H1 (cell line): ENCODE results near the gene P2RY11. TPM values are rescaled to one million over a fixed set of nuclear protein-coding genes. Genes with fewer than 3 reads are reported as not detected.

Experiments used
- CTCF ChIA-PET: fragments of 300-600 bp; sonication (Branson Sonifier 250); formaldehyde crosslinking; loops from one replicate; lab custom pipeline; 2021; ENCODE audit not compliant: partially characterized antibody; lab: Charles Lee
- POLR2A ChIA-PET: fragments of 300-600 bp; sonication (Branson Sonifier 250); formaldehyde crosslinking; loops from one replicate; lab custom pipeline; 2021; ENCODE audit warnings: inconsistent platforms; ENCODE audit not compliant: partially characterized antibody; lab: Charles Lee
- DNase-seq, 2 experiments: peaks; one replicate each; pipeline versions ENCODE4 v3.0.0 to v3.0.0-alpha.2; 2010 to 2022; ENCODE audit warnings: low spot score in 2 of 2, low read depth in 1 of 2, mixed read lengths in 1 of 2
- FAIRE-seq: peaks from 2 replicates; lab custom pipeline; 2011; peaks lifted over from hg19 to GRCh38; lab: Jason Lieb, UNC
- H2AFZ ChIP-seq: 2 replicates; pipeline ENCODE4 v1.8.1; 2012; ENCODE audit warnings: low read length, inconsistent platforms
- H2AK5ac ChIP-seq: 2 replicates; pipeline ENCODE4 v1.6.1; 2013; ENCODE audit warnings: low read depth, low read length
- H2BK120ac ChIP-seq: replicated peaks from 2 replicates; pipeline ENCODE3; 2013; ENCODE audit warnings: low read depth, low read length, inconsistent platforms
- H2BK12ac ChIP-seq: 2 replicates; pipeline ENCODE4 v1.6.1; 2013; ENCODE audit warnings: low read depth, low read length
- H2BK15ac ChIP-seq: 2 replicates; pipeline ENCODE4 v1.6.1; 2013; ENCODE audit warnings: low read length
- H2BK20ac ChIP-seq: 2 replicates; pipeline ENCODE4 v1.6.1; 2013; ENCODE audit warnings: low read length
- H2BK5ac ChIP-seq: 2 replicates; pipeline ENCODE4 v1.6.1; 2013; ENCODE audit warnings: low read depth, low read length
- H3K14ac ChIP-seq: 2 replicates; pipeline ENCODE4 v1.6.1; 2013; ENCODE audit warnings: inconsistent platforms; ENCODE audit not compliant: insufficient read length
- H3K18ac ChIP-seq: 2 replicates; pipeline ENCODE4 v1.6.1; 2013; ENCODE audit warnings: low read length; ENCODE audit errors: extremely low read depth
- H3K23ac ChIP-seq: 2 replicates; pipeline ENCODE4 v1.6.1; 2013; ENCODE audit warnings: inconsistent platforms; ENCODE audit not compliant: insufficient read length
- H3K23me2 ChIP-seq: 2 replicates; pipeline ENCODE4 v1.6.1; 2013; ENCODE audit warnings: low read depth, low read length
- H3K27ac ChIP-seq: 2 replicates; pipeline ENCODE4 v1.6.1; 2011; ENCODE audit warnings: low read depth, low read length, inconsistent platforms
- H3K27me3 ChIP-seq, 4 experiments: replicated peaks in 1 of 4; 1 replicate in 1 of 4; 2 replicates in 3 of 4; pipeline versions ENCODE4 v1.6.1 to v1.8.1; 2011 to 2013; ENCODE audit warnings: low read length in 3 of 4, mild to moderate bottlenecking in 3 of 4, inconsistent platforms in 2 of 4, mixed read lengths in 2 of 4, moderate library complexity in 1 of 4; ENCODE audit not compliant: control insufficient read depth in 3 of 4, insufficient read depth in 3 of 4; ENCODE audit errors: extremely low read depth in 1 of 4
- H3K36me3 ChIP-seq, 4 experiments: 2 replicates each; pipeline versions ENCODE4 v1.6.1 to v1.8.1; 2011 to 2013; ENCODE audit warnings: mild to moderate bottlenecking in 4 of 4, low read length in 3 of 4, moderate library complexity in 2 of 4, control low read depth in 1 of 4, inconsistent platforms in 1 of 4; ENCODE audit not compliant: insufficient read depth in 4 of 4, control insufficient read depth in 2 of 4
- H3K4ac ChIP-seq: replicated peaks from 2 replicates; pipeline ENCODE3; 2013; ENCODE audit warnings: low read length, low read depth, mixed read lengths, inconsistent platforms; ENCODE audit not compliant: insufficient read length
- H3K4me1 ChIP-seq, 4 experiments: replicated peaks in 1 of 4; 1 replicate in 1 of 4; 2 replicates in 3 of 4; pipeline versions ENCODE4 v1.6.1 to v1.8.1; 2011 to 2013; ENCODE audit warnings: low read length in 3 of 4, inconsistent platforms in 2 of 4, mixed read lengths in 1 of 4; ENCODE audit not compliant: insufficient read depth in 4 of 4, control insufficient read depth in 3 of 4
- H3K4me2 ChIP-seq, 2 experiments: 2 replicates each; pipeline versions ENCODE4 v1.6.1 to v1.8.1; 2011 to 2013; ENCODE audit warnings: low read depth in 2 of 2, low read length in 2 of 2, control low read depth in 1 of 2, inconsistent platforms in 1 of 2, mild to moderate bottlenecking in 1 of 2; ENCODE audit not compliant: insufficient read depth in 1 of 2
- H3K4me3 ChIP-seq, 4 experiments: fragments of 200-600, 300-600 bp in 1 of 4; sonication (generic), shearing (Covaris generic), sonication (Bioruptor Twin) in 1 of 4; 2 replicates each; pipeline versions ENCODE4 v1.5.1 to v1.8.1; 2011 to 2016; ENCODE audit warnings: low read length in 4 of 4, low read depth in 3 of 4, control low read depth in 2 of 4, inconsistent platforms in 2 of 4, mild to moderate bottlenecking in 2 of 4, mixed read lengths in 1 of 4, moderate library complexity in 1 of 4; ENCODE audit not compliant: insufficient read depth in 2 of 4; ENCODE audit errors: extremely low read depth in 1 of 4
- H3K56ac ChIP-seq: replicated peaks from 2 replicates; pipeline ENCODE3; 2013; ENCODE audit warnings: low read depth, mild to moderate bottlenecking, mixed read lengths, low read length, inconsistent platforms; ENCODE audit not compliant: insufficient read length
- H3K79me1 ChIP-seq: 2 replicates; pipeline ENCODE4 v1.6.1; 2013; ENCODE audit warnings: low read depth, low read length, control low read depth
- H3K79me2 ChIP-seq, 2 experiments: 2 replicates each; pipeline versions ENCODE4 v1.6.1 to v1.8.1; 2012 to 2013; ENCODE audit warnings: low read length in 2 of 2, mild to moderate bottlenecking in 2 of 2, inconsistent platforms in 1 of 2; ENCODE audit not compliant: insufficient read depth in 2 of 2, control insufficient read depth in 1 of 2
- H3K9ac ChIP-seq, 4 experiments: replicated peaks in 1 of 4; 1 replicate in 1 of 4; 2 replicates in 3 of 4; pipeline versions ENCODE4 v1.6.1 to v1.8.1; 2011 to 2013; ENCODE audit warnings: low read depth in 3 of 4, low read length in 3 of 4, control low read depth in 2 of 4, mild to moderate bottlenecking in 2 of 4, moderate library complexity in 2 of 4, inconsistent platforms in 1 of 4; ENCODE audit errors: extremely low read depth in 1 of 4
- H3K9me3 ChIP-seq, 2 experiments: 2 replicates each; pipeline versions ENCODE4 v1.6.1 to v1.8.1; 2012 to 2013; ENCODE audit warnings: mild to moderate bottlenecking in 2 of 2, moderate library complexity in 2 of 2, control low read depth in 1 of 2, inconsistent platforms in 1 of 2, low read depth in 1 of 2, low read length in 1 of 2, mixed read lengths in 1 of 2; ENCODE audit not compliant: insufficient read depth in 2 of 2
- H4K20me1 ChIP-seq, 2 experiments: replicated peaks in 1 of 2; 2 replicates each; pipeline versions ENCODE3 to v1.8.1; 2011 to 2013; ENCODE audit warnings: inconsistent platforms in 2 of 2, low read length in 2 of 2, mild to moderate bottlenecking in 1 of 2; ENCODE audit not compliant: insufficient read depth in 2 of 2, control insufficient read depth in 1 of 2
- H4K5ac ChIP-seq: 2 replicates; pipeline ENCODE4 v1.6.1; 2013; ENCODE audit warnings: low read length, low read depth, mixed read lengths, inconsistent platforms; ENCODE audit not compliant: insufficient read length
- H4K8ac ChIP-seq: 2 replicates; pipeline ENCODE4 v1.8.0; 2013; ENCODE audit warnings: mild to moderate bottlenecking, moderate library complexity, low read length, inconsistent platforms; ENCODE audit not compliant: insufficient read depth; ENCODE audit errors: extremely low read depth
- H4K91ac ChIP-seq: replicated peaks from 2 replicates; pipeline ENCODE3; 2013; ENCODE audit warnings: low read length, mixed read lengths, inconsistent platforms; ENCODE audit not compliant: insufficient read length
- HDAC6 ChIP-seq: IDR thresholded peaks from one replicate; pipeline ENCODE4 v1.7.1; 2012; ENCODE audit warnings: low read depth, mild to moderate bottlenecking, inconsistent platforms, low read length, moderate library complexity
- POLR2AphosphoS5 ChIP-seq: IDR thresholded peaks from 2 replicates; pipeline ENCODE4 v1.6.1; 2011; ENCODE audit warnings: low read depth, low read length
- WGBS, 2 experiments: shearing (Covaris generic) in 1 of 2; methylation state at CpG; one replicate each; pipeline versions ENCODE4 v1.1.6 to v1.1.7; 2013 to 2015; ENCODE audit warnings: low lambda C conversion rate in 2 of 2, mixed read lengths in 2 of 2, inconsistent platforms in 1 of 2, low coverage in 1 of 2, missing lambda C conversion rate in 1 of 2; ENCODE audit not compliant: insufficient replicate concordance in 2 of 2, insufficient coverage in 1 of 2, insufficient read length in 1 of 2; ENCODE audit errors: extremely low coverage in 1 of 2, missing lambda C conversion rate in 1 of 2; 5-methylcytosine and 5-hydroxymethylcytosine counted together
- polyA plus RNA-seq, 7 experiments: library from polyadenylated mRNA; depleted of rRNA in 3 of 7; stranded (reverse) in 5 of 7; unstranded in 2 of 7; fragments of >200 nt in 5 of 7; fragments of 200-250 nt in 2 of 7; gene quantifications; 1 replicate in 5 of 7; 2 replicates in 1 of 7; 4 replicates in 1 of 7; pipeline versions ENCODE4 v1.2.1 to v1.2.3, GENCODE V29; 2011 to 2013; ENCODE audit warnings: missing spikeins in 2 of 7, mixed read lengths in 2 of 7
- total RNA-seq: library from RNA; stranded (reverse); fragmentation: NEBNext Ultra II Directional; extraction: Animal tissue kit (Norgen Biotek cat#: 25700); gene quantifications from 2 replicates; pipeline ENCODE4 v1.2.1, GENCODE V29; 2021

Gene P2RY11
- total and polyA plus RNA-seq, 2 of the 8 experiments (the other 6 are each of a cell fraction or from before 2014, with no cell fraction given) = 9.2 to 18.0 TPM

GRCh38 chr19:10137751-10138682 lies 26.5 kb downstream of the P2RY11 start:
- Histone ChIP-seq H3K9ac (no peak overlapping the region), H2AFZ (no peak overlapping the region), H4K20me1 (peaks cover 6 to 27% of the 10 kb centered on the region in 2 experiments), H2BK15ac (no peak overlapping the region), H4K5ac (no peak overlapping the region)
- peak; percentile 35; the same call in 1 of the 2 replicates for TF ChIP-seq POLR2AphosphoS5
- TF ChIP-seq HDAC6 = no peak
- TF ChIP-seq, all 59 proteins: peak for 1
- no peak overlapping the region for H2AK5ac ChIP-seq
- H3K18ac ChIP-seq = no peak overlapping the region
- H3K27ac ChIP-seq = no peak overlapping the region
- peak overlapping the region; percentile 57; the same call in 1 of the 2 replicates for H4K8ac ChIP-seq
- FAIRE-seq (no peak), DNase-seq (no peak)
- no peaks in the 10 kb centered on the region for H3K27me3 ChIP-seq
- H2BK12ac ChIP-seq = no peak overlapping the region
- no peaks in the 10 kb centered on the region for H3K79me2 ChIP-seq
- H3K23me2 ChIP-seq = no peaks in the 10 kb centered on the region
- H3K36me3 ChIP-seq = peaks cover 53 to 98% (median 82%) of the 10 kb centered on the region in 4 experiments
- H3K9me3 ChIP-seq = no peaks in the 10 kb centered on the region
- no peak overlapping the region for H3K4me2 ChIP-seq
- H3K4ac ChIP-seq = no peak overlapping the region
- ChIA-PET CTCF (interaction anchor here (0.6 to 1.6 kb wide), 5 partner anchors 18 to 302 kb away, joined by 3 to 4 read pairs (median 3); partner anchors contain the start of gene ICAM1), POLR2A (interaction anchor here (2.4 to 29.1 kb wide), 2 partner anchors 18 to 28 kb away, joined by 6 to 412 read pairs; partner anchors contain the start of genes ANGPTL6, EIF3G, P2RY11 and PPAN)
- no peaks in the 10 kb centered on the region for H3K79me1 ChIP-seq
- no peak overlapping the region for H2BK5ac ChIP-seq
- H2BK120ac ChIP-seq = no peak overlapping the region
- no peak overlapping the region for H3K56ac ChIP-seq
- H4K91ac ChIP-seq = no peak overlapping the region
- no peak overlapping the region for H2BK20ac ChIP-seq
- no peaks in the 10 kb centered on the region for H3K4me1 ChIP-seq
- H3K14ac ChIP-seq = no peak overlapping the region
- WGBS, 2 experiments = 96% methylated on average over 38 of the region's 38 CpGs; no CpG with 5 or more reads in 1 of the 2 experiments
- no peak overlapping the region for H3K4me3 ChIP-seq
- H3K23ac ChIP-seq = no peak overlapping the region
